ENCODE data around the gene SLC35D3. TPM values are rescaled to one million over a fixed set of nuclear protein-coding genes. Genes with fewer than 3 reads are reported as not detected.

The SLC35D3 gene
- total and polyA plus RNA-seq, 10 of the 15 experiments (the other 5 are each of a cell fraction or from before 2014, with no cell fraction given), result not detected

GRCh38 chr6:136950436-136951126 is 28.5 kb downstream of the SLC35D3 start:
- H3K36me3 ChIP-seq (ENCODE audit: control insufficient read depth in 2 of 2, insufficient read depth in 2 of 2, low read length in 1 of 2), result no peaks in the 10 kb centered on the region
- H3K9me3 ChIP-seq (replicated peaks; ENCODE audit: control insufficient read depth, insufficient read depth, low read length), result no peaks in the 10 kb centered on the region
- in situ Hi-C loops (cut with MboI) (no loop called here), intact Hi-C loops (cut with micrococcal nuclease; ENCODE audit: unreplicated experiment) (no loop called here)
- ChIA-PET RAD21 (ENCODE audit: unreplicated experiment) (no interaction called here), SMC1A (ENCODE audit: uncharacterized antibody, unreplicated experiment) (interaction anchor here (0.8 to 1.2 kb wide), 2 partner anchors 13 to 20 kb away, joined by 3 to 4 read pairs; no protein-coding TSS in a partner anchor), POLR2A (no interaction called here), CTCF (interaction anchor here (0.6 to 0.8 kb wide), 3 partner anchors 95 to 306 kb away, joined by 3 read pairs; no protein-coding TSS in a partner anchor)
- no peak overlapping the region for H3K9ac ChIP-seq (ENCODE audit: control insufficient read depth, insufficient read depth, low read length)
- H3K79me2 ChIP-seq (ENCODE audit: control insufficient read depth, insufficient read depth, low read length), result no peaks in the 10 kb centered on the region
- H4K20me1 ChIP-seq (ENCODE audit: control insufficient read depth, insufficient read depth), result no peaks in the 10 kb centered on the region
- H3K27me3 ChIP-seq (replicated peaks in 1 of 2; ENCODE audit: control insufficient read depth in 2 of 2, insufficient read depth in 2 of 2, low read length in 1 of 2), result no peaks in the 10 kb centered on the region; a peak in 2 of 4 replicates
- TF ChIP-seq SREBF2 (IDR thresholded peaks at IDR 0.05; ENCODE audit: low read length) (no peak), SIN3A (IDR thresholded peaks at IDR 0.05; ENCODE audit: low read depth, low read length) (no peak), CREB1 (IDR thresholded peaks at IDR 0.05; ENCODE audit: low read depth) (no peak), MTA3 (IDR thresholded peaks at IDR 0.05; ENCODE audit: borderline replicate concordance, low read length) (no peak), DPF2 (IDR thresholded peaks at IDR 0.05) (no peak), ETV6 (conservative IDR thresholded peaks at IDR 0.05 in 1 of 2, IDR thresholded peaks at IDR 0.05 in 1 of 2; ENCODE audit: borderline replicate concordance in 1 of 2, low read depth in 1 of 2) (no peak), MYC (IDR thresholded peaks at IDR 0.05; ENCODE audit: insufficient read depth, insufficient read length, insufficient replicate concordance, low read length, severe bottlenecking) (no peak), HDAC2 (IDR thresholded peaks at IDR 0.05) (no peak), IRF3 (IDR thresholded peaks at IDR 0.05) (no peak), RFX5 (IDR thresholded peaks at IDR 0.05; ENCODE audit: low read depth, low read length) (no peak), PML (IDR thresholded peaks at IDR 0.05; ENCODE audit: low read length) (no peak), SUPT20H (IDR thresholded peaks at IDR 0.05; ENCODE audit: borderline replicate concordance, control insufficient read depth, low read depth, low read length) (no peak)
- TF ChIP-seq, protein P1, sequence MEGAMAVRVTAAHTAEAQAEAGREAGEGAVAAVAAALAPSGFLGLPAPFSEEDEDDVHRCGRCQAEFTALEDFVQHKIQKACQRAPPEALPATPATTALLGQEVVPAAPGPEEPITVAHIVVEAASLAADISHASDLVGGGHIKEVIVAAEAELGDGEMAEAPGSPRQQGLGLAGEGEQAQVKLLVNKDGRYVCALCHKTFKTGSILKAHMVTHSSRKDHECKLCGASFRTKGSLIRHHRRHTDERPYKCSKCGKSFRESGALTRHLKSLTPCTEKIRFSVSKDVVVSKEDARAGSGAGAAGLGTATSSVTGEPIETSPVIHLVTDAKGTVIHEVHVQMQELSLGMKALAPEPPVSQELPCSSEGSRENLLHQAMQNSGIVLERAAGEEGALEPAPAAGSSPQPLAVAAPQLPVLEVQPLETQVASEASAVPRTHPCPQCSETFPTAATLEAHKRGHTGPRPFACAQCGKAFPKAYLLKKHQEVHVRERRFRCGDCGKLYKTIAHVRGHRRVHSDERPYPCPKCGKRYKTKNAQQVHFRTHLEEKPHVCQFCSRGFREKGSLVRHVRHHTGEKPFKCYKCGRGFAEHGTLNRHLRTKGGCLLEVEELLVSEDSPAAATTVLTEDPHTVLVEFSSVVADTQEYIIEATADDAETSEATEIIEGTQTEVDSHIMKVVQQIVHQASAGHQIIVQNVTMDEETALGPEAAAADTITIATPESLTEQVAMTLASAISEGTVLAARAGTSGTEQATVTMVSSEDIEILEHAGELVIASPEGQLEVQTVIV (IDR thresholded peaks at IDR 0.05; ENCODE audit: borderline replicate concordance, partially characterized antibody), result no peak
- WGBS (ENCODE audit: insufficient coverage, insufficient replicate concordance, low lambda C conversion rate, missing lambda C conversion rate), result 71% methylated on average over 4 of the region's 4 CpGs
- no TSS peak for BruUV-seq (replicated peaks)
- H3K27ac ChIP-seq (ENCODE audit: control insufficient read depth, insufficient read depth), result no peak overlapping the region
- H3K4me2 ChIP-seq (ENCODE audit: control insufficient read depth, insufficient read depth), result no peak overlapping the region
- ATAC-seq, result no peak; the same call in 2 of the 3 replicates
- no peak overlapping the region for H2AFZ ChIP-seq (ENCODE audit: control insufficient read depth, low read depth, low read length)
- FAIRE-seq, result no peak
- DNase-seq (ENCODE audit: low read depth, low spot score), result no peak
- peaks cover 2% of the 10 kb centered on the region; the same call in 1 of the 2 replicates for H3K4me1 ChIP-seq (ENCODE audit: control insufficient read depth, insufficient read depth, low read length)
- no peak overlapping the region for H3K4me3 ChIP-seq

All from GM12878 (cell line).